Superior temporal gyrus (tissue), 1 donor: Measurements from ENCODE around the gene GMDS.

Experiments used
- DNase-seq: peaks from one replicate; pipeline ENCODE4 v3.0.0-alpha.2; 2016; ENCODE audit errors: extremely low spot score

Gene GMDS

GRCh38 chr6:2101213-2101612, 144.2 kb downstream of the GMDS start:
- no peak for DNase-seq

- no peak for DNase-seq
Measured at GRCh38 chr6:2099870-2100269, 145.5 kb downstream of the GMDS start.

GRCh38 chr6:2097464-2097863, 147.9 kb downstream of the GMDS start:
- no peak for DNase-seq

DNA sequence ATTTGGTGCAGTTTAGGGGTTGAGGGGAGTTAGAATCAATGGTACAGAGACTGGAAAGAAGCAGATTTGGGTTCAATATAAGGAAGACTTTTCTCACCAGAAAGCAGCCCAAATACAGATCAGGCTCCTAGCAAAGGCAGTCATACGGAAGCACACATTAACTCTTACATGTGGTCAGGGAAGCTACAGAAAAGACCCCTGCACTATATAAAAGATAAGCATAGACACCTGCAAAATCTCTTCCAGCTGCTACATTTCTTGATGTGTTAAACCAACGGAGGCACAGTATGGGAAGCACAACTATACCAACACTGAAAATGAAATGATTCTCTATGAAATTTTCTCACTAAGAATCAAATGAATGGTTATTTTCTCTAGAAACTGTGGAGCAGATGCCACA, 150.8 kb downstream of the GMDS start:
- DNase-seq = no peak

DNA sequence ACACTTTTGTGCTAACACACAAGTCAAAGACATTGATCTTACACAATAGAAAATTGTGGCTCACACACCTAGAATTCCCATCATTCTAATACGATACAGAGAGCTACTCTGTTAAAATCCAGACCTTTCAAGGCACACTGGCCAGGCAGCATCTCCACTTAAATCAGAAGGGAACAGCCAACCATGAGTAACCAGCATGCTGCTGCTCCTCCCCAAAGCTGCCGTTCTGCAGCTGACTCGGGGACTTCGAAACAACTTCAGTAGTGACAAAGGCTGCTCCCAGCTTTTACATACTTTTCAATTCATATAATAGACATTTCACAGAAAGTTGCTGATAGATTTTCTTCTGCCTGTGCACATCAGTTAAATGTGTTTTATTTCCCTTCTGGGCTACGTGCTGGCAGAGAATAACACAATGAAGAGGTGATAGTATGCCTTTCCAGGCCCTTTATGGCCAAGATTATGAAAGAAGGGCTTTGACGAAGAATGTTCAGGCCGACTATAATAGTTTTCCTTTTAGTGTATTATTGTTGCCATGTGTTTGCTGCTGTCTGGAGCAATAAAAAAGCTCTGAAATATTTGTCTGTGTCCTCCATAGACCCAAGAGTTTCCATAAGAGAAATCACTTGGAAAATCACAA, 159.0 kb downstream of the GMDS start:
- DNase-seq = no peak

- DNase-seq = no peak
Measured at GRCh38 chr6:2085657-2086056, 159.7 kb downstream of the GMDS start.

DNA sequence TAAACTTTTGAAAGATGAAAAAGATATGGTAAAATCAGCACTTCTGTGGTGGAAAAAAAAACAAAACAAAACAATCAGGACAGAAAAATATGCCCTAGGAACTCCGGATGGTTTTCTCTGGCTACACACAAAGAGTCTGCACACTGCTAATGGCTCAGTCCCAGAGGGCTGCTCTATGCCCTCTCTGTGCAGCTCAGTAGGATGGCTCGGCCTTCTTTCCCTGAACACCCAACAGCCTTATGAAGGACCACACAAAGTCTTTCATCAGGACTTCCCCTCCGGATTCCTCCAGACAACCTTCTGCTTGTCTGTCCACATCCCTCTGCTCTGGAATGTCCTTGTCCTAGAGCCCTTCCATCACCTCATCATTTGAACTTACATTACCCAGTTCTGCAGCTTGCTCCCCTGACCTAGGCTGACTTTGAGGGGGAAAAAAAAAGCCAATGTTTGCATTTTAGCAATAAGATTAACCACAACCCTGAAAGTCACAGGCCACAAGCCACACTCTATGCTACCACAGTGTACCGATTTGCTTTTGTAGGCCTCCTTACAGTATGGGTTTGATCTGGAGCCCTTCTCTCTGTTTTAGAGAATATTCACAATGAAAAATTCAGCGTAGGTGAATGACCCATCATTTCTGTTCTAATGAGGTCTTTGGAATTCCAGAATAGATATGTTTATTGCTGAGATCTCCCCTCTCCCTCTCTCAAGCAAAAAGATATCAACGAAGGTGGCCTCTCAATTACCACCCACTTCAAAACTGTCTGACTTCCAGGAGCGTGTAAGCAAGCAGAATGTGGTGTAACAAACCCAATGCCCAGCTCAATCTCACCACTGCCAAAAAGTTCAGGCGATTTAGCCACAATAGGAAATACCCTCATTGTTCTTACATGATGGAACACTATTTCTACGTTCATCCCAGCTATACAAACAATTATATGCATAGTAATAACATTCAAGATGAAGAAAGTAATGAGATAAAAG, 164.0 kb downstream of the GMDS start:
- DNase-seq = no peak

GRCh38 chr6:2078888-2079287, 166.5 kb downstream of the GMDS start:
- DNase-seq = no peak

- no peak for DNase-seq
Measured at GRCh38 chr6:2077826-2078225, 167.6 kb downstream of the GMDS start.

GRCh38 chr6:2073476-2073875, 171.9 kb downstream of the GMDS start:
- no peak for DNase-seq

DNA sequence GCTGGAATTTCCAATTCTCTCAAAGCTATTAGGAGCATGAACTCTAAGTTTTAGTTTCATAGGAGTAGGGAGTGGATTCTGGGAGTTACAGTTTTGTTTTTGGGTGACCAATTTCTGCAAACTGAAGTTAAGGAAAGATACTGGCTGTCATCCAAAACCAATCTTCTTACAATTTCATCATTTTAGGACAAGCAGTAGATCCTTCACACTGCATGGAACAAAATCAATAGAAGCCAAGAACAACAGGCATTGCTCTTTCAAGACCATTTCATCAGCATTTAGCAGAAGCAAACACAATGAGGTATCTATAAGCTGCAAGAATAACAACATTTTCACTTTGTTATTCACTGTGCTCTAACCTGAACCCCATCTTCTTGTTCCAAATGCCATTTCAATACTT, 173.0 kb downstream of the GMDS start:
- DNase-seq = no peak

- peak; percentile 14 for DNase-seq
Measured at GRCh38 chr6:2063547-2063946, 181.9 kb downstream of the GMDS start.

DNA sequence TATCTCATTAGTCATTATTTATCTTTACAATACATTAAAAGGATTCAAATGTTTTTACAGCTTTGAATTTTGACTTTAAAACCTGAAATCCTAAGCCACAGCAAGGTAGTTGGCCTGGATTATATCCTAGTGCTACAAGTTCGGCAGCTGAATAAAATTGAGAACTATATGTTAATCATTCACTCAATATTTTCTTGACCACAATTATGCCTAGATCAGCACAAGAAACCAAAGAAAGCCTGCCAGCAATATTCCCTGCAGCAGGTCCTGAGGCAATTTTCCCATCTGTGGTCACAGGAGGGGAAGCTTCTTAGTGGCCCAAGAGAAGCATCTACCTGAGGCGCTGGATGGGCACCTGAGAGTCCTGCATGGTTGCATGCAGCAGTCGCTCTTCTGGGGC, 183.5 kb downstream of the GMDS start:
- no peak for DNase-seq

DNA sequence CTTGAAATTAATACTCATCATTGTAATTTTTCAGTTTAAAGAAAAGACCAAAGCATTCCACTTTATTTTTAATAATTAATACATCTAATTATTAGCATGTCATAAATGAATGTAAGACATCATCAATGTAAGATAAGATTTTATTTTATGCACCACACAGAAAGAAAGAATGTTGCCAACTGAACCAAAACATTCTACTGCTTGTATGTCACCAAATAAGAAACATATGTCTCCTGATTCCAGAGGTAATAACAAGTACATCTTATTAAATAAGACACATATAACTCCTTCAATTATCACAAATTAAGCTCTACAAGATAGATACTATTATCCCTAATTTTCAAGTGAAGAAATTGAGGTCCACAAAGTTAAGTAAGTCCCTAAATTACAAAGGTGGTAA, 189.5 kb downstream of the GMDS start:
- no peak for DNase-seq

GRCh38 chr6:2055143-2055542, 190.3 kb downstream of the GMDS start:
- no peak for DNase-seq

- no peak for DNase-seq
Measured at GRCh38 chr6:2054516-2055067, 190.8 kb downstream of the GMDS start.

- no peak for DNase-seq
Measured at GRCh38 chr6:2053691-2054090, 191.7 kb downstream of the GMDS start.

GRCh38 chr6:2047855-2048254, 197.6 kb downstream of the GMDS start:
- no peak for DNase-seq

- DNase-seq = no peak
Measured at GRCh38 chr6:2044192-2044591, 201.2 kb downstream of the GMDS start.

GRCh38 chr6:2042956-2043648, 202.3 kb downstream of the GMDS start:
- no peak for DNase-seq

- DNase-seq = no peak
Measured at GRCh38 chr6:2038092-2038491, 207.3 kb downstream of the GMDS start.

- DNase-seq = no peak
Measured at GRCh38 chr6:2037237-2037926, 208.0 kb downstream of the GMDS start.
